Measurements from ENCODE around the gene GPR152.
A peak's percentile ranks its signal among the peaks of the same experiment; 100 is the strongest.

The GPR152 gene

DNA sequence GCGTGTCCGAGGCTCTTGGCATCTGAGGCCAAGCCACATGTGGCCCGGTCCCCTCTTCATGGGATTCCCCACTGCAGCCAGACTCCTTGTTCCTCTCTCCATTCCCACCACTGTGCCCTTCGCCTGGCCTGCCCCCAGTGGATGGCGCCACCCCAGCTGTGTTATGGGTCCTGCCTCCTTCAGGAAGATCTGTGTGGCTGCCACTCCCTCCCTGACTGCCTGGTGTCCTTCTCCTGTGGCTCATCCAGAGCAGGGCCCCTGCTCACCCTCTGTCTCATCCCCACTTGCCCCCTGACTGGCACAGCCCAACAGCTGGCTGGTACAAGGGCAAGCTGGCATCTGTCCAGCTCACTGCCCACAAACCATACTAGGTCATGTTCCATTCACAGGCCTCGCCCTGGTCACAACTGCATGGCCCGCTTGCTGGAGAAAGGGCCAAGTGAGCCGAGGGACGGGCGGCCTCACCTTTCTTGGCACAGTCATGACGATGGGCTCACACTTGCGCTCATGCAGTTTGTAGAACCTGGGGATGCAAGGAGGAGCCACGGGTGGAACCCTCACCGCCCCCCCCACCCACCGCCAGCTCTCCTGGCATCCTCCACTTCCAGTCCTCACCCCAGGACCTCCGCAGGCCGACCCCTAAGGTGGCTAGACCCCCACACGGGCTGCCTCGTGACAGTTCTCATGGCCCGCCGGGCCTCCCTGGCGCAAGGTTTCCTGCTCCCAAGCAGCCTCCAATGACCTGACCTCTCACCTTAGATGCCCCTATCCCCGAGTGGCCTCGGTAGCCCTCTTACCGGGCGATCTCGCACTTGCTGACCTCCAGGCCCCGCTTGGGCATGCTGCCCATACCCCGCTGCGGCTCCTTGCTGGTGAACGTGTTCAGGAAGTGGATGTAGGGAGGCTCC lies 13.0 kb downstream of the GPR152 start:
- no peak overlapping the region for H3K27ac ChIP-seq
- TF ChIP-seq, protein P1, sequence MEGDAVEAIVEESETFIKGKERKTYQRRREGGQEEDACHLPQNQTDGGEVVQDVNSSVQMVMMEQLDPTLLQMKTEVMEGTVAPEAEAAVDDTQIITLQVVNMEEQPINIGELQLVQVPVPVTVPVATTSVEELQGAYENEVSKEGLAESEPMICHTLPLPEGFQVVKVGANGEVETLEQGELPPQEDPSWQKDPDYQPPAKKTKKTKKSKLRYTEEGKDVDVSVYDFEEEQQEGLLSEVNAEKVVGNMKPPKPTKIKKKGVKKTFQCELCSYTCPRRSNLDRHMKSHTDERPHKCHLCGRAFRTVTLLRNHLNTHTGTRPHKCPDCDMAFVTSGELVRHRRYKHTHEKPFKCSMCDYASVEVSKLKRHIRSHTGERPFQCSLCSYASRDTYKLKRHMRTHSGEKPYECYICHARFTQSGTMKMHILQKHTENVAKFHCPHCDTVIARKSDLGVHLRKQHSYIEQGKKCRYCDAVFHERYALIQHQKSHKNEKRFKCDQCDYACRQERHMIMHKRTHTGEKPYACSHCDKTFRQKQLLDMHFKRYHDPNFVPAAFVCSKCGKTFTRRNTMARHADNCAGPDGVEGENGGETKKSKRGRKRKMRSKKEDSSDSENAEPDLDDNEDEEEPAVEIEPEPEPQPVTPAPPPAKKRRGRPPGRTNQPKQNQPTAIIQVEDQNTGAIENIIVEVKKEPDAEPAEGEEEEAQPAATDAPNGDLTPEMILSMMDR (IDR thresholded peaks at IDR 0.05; ENCODE audit: low read depth, low read length): peak; percentile 45; the same call in 1 of the 2 replicates
- peaks cover 46% of the 10 kb centered on the region for H3K36me3 ChIP-seq
- DNase-seq: peak; percentile 64
- H3K4me3 ChIP-seq (ENCODE audit: low read depth, low read length): no peak overlapping the region
- no peaks in the 10 kb centered on the region for H3K27me3 ChIP-seq (ENCODE audit: insufficient read depth, low read depth, severe bottlenecking)
- H3K9me3 ChIP-seq (ENCODE audit: severe bottlenecking): no peaks in the 10 kb centered on the region

- no peaks in the 10 kb centered on the region for H3K27me3 ChIP-seq (ENCODE audit: insufficient read depth, low read depth, severe bottlenecking)
- TF ChIP-seq, protein P1 (IDR thresholded peaks at IDR 0.05; ENCODE audit: low read depth, low read length): no peak
- H3K4me3 ChIP-seq (ENCODE audit: low read depth, low read length): no peak overlapping the region
- no peaks in the 10 kb centered on the region for H3K9me3 ChIP-seq (ENCODE audit: severe bottlenecking)
- peaks cover 58% of the 10 kb centered on the region for H3K36me3 ChIP-seq
- 0 out of 2 replicates have a peak overlapping the region, but pooled peaks have one; percentile 24 for H3K27ac ChIP-seq
- DNase-seq: no peak
Measured at GRCh38 chr11:67438158-67438902, 14.2 kb downstream of the GPR152 start.

GRCh38 chr11:67437809-67438157 lies 14.7 kb downstream of the GPR152 start:
- Histone ChIP-seq H3K27ac (no peak overlapping the region), H3K36me3 (peaks cover 64% of the 10 kb centered on the region)

GRCh38 chr11:67437082-67437808 lies 15.3 kb downstream of the GPR152 start, which contains the start of gene PTPRCAP:
Gene PTPRCAP, minus strand, starts transcription at chr11:67437682. Its CDS starts 63 bp downstream, at chr11:67437619.
- Histone ChIP-seq H3K27me3 (ENCODE audit: insufficient read depth, low read depth, severe bottlenecking) (no peaks in the 10 kb centered on the region), H3K27ac (peak within 1 kb of the TSS; percentile 25), H3K36me3 (peaks cover 69% of the 10 kb centered on the region), H3K4me3 (ENCODE audit: low read depth, low read length) (no peak within 1 kb of the TSS), H3K9me3 (ENCODE audit: severe bottlenecking) (no peaks in the 10 kb centered on the region)
- DNase-seq: no peak
- TF ChIP-seq, protein P1 (IDR thresholded peaks at IDR 0.05; ENCODE audit: low read depth, low read length): no peak

More at GRCh38 chr11:67437809-67438157, 14.7 kb downstream of the GPR152 start:
- Histone ChIP-seq H3K9me3 (ENCODE audit: severe bottlenecking) (no peaks in the 10 kb centered on the region), H3K27me3 (ENCODE audit: insufficient read depth, low read depth, severe bottlenecking) (no peaks in the 10 kb centered on the region), H3K4me3 (ENCODE audit: low read depth, low read length) (no peak overlapping the region)
- TF ChIP-seq, protein P1 (IDR thresholded peaks at IDR 0.05; ENCODE audit: low read depth, low read length): no peak
- DNase-seq: no peak

- H3K36me3 ChIP-seq: peaks cover 76% of the 10 kb centered on the region
- peak overlapping the region; percentile 25 for H3K27ac ChIP-seq
- peak; percentile 43 for DNase-seq
- no peak overlapping the region for H3K4me3 ChIP-seq (ENCODE audit: low read depth, low read length)
- H3K9me3 ChIP-seq (ENCODE audit: severe bottlenecking): no peaks in the 10 kb centered on the region
- TF ChIP-seq, protein P1 (IDR thresholded peaks at IDR 0.05; ENCODE audit: low read depth, low read length): no peak
- H3K27me3 ChIP-seq (ENCODE audit: insufficient read depth, low read depth, severe bottlenecking): no peaks in the 10 kb centered on the region
Measured at GRCh38 chr11:67436459-67437081, 16.0 kb downstream of the GPR152 start.

All from WERI-Rb-1 (cell line).